NCI-H2196 (cell line): ENCODE data around the gene RAB3B.

Experiments used
- DNase-seq: peaks from one replicate; lab custom pipeline; 2025; ENCODE audit not compliant: unreplicated experiment; lab: John Stamatoyannopoulos, UW

Gene RAB3B

DNA sequence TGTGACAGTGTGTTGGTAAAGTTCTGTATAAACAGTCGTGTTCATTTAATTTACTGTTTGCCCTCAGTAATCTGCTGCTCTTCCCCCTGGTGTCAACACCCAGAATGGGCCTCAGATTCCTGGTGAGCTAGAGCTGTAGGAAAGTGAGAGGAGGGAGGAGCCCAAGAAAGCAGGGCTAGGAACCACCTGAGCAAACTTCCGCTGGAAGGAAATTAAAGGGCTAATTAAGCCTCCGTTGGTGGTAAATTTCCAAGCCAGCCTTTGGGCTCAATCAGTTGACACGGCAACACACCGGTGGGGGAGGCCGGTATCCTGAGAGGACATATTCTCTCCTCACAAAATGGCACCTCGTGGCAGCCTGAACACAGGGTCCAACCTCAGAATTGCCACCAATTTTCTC lies 32.9 kb downstream of the RAB3B start:
- DNase-seq = no peak

DNA sequence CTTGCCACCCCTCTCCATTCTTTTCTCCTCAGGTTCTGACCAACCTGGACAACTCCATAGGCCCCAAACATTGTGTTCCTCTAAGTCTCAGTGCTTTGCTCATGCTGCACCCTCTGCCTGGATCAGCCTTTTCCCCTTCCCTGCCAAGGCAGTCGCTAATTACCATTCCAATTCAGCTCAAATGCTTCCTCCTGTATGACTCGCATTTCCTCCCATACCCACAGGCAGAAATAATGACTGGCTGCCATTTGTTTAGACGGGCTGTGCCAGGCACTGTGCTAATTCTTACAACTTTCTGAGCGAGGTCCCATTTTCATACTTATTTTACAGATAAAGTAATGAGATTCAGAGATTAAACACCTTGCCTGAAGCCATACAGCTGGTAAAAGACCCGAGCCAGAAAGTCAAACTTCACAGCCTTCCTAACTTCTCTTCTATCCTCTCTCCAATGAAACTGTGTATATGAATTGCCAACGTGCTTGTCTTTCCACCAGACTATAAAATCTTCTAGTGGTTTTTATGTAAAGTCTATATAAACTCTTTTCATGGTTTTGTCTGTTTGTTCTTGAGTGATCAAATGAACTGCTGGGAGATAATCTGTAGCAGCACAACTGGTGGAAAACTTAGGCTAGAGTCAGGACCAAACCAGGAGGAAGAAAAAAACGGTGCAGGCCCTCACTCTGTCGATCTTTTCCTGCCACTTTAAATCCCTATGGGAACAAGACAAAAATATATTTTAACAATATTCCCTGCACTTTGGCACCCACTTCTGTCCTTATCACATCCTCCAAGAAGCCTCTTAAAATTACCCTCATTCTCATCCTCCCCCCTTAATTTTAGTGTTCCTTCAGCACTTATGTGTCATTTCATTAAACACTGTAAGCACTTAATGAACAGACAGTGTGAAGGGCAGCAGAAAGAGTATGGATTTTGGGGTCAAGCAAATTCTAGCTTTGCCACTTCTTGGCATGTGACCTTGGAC lies 33.7 kb downstream of the RAB3B start:
- DNase-seq = no peak

DNA sequence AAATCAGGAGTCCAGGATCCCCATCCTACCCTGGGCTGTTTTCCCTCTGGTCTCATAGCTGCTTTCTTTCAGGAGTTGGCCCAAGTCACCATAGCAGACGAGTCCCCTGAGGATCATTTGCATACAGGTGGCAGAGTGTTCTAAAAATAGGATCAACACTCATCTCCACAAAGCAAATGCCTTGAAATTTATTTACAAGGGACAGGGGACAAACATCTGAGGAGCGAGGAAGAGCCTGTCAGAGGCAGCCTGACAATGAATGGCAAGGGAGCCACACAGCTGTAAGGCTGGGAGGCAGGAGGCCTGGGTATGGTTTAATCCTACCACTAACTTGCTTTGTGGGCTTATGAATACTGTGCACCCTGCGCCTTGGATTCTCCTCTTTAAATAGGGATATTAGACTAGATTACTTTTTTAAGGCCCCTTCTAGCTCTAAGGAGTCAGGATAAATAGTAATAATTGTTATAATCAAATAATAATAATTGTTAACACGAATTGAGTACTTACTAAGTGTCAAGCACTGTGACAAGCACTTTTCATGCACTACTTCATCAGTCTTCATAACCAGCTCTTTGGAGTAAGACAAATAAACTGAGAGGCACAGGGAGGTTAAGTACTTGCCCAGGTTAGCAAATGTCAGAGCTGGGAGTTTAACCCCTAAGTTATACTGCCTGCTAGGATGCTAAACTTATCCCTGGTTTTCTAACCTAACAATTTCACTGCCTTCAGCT lies 34.5 kb downstream of the RAB3B start:
- DNase-seq = peak; percentile 59

DNA sequence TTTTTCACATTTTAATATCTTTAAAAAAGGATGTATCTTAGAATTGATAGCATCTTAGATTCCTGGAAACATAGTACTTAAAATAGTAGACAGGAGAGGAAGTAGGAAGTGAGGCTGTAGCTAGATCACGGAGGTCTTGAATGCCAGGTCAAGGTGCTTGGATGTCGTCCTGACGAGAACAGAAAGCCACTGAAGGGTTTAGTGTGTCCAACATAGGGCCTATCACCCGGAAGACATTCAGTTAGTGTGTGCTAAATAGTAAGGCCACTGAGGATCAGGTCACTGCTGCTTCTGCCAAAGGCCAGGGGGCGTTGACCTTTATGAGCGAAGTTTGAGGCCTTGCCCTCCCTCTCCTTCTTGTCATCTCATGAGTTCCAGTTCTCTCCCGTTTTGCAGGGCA lies 35.7 kb downstream of the RAB3B start:
- no peak for DNase-seq

DNA sequence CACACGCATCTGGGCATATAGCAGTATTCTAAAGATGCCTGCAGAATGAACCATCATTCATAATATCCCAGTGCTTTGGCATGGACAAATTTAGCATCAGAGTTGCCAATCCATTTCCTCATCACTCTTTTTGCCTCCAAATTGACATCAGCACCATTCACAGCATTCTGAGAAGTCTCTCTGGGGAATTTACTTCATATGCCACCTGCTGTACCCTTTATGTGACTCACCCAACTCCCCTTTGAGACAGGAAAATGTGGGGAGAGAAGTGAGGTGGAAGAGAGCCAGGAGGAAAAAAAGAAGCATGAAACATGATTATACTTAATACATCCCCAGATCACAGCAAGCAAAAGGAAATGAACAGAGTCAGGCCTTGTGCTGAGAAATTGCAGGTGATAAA lies 37.4 kb downstream of the RAB3B start:
- no peak for DNase-seq

DNA sequence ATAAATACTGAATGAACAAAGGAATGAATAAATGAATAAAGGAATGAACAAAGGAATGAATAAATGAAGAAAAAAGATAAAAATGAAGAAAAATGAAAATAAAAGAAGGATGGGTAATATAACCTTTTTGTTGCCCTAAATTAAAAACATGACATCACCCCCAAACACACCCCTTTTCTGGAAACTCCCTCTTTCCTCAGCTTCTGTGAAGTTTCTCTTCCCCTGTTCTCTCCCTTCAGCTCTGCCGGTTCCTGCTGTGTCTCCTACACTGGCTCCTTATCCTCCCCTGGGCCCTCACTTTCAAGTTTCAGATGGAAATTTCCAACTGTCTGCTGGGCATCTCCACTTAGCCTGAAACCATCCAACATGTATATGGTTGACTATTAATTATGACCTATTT lies 37.9 kb downstream of the RAB3B start:
- DNase-seq = no peak

DNA sequence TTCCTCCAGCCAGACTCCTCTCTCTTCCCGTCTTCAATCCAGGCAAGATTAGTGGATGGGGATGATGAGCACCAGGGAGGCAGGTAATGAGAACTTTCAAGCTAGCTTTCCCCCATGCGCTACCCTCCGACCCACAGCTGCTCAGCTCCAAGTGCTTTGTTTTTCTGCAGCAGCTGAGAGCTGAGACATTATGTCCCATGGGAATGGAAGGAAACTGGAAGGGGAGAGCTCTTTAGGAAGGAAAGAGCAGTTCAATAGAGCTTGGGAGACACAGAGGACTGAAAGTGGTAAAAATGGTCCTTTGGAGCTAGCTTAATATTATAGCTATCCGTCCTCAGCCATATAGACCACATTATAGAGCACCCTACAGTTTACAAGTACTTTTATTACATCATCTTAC lies 39.8 kb downstream of the RAB3B start:
- DNase-seq = no peak

DNA sequence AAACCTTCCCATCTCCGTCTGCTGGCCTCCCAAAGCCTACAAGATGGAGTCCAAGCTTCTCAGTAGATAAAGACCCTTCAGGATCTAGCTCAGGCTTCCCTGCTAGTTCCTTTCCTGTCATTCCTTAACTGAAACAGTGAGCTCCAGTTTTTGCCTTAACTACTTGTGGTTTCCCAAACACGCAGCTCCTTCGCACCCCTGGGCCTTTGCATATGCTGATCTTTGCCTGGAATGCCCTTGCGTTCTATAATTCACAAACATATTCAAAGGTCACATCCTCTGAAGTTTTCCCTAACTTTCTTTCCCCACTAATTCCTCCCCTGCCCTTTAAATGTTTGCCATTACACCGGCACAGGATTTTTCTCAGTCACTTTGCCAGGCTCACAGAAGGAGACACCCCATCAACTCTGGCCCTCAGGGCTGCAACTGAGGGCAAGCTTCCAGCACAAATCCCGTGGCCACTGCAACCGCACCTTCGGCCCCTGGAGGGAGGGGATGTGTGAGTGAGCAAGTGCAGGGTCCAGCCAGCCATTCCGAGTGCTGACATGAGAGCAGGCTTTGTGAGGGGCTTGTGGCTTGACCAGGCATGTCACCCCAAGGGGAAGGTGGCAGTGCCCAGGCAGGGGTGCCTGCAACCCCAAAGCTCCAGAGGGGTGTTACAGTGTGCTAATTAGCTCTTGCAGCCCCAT lies 41.3 kb downstream of the RAB3B start:
- DNase-seq = no peak

DNA sequence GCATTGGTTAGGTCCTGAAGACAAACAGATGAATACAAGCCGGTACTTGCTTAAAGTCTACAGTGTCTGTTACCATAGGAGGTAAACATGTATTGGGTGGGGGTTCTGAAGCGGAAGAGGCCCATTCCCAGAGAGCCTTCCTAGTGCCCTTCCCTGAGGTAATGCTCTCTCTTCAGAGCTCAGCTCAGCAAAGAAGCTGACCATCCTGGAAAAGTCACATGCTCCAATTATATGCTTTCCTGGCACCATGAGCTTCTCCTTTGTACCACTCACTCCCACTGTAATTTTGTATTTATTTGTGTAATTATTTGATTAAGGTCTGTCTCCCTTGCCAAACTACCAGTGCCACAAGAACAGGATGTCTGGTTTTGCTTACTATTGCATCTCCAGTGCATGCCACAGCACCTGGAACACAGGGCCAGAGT lies 42.0 kb downstream of the RAB3B start:
- DNase-seq = peak; percentile 52

DNA sequence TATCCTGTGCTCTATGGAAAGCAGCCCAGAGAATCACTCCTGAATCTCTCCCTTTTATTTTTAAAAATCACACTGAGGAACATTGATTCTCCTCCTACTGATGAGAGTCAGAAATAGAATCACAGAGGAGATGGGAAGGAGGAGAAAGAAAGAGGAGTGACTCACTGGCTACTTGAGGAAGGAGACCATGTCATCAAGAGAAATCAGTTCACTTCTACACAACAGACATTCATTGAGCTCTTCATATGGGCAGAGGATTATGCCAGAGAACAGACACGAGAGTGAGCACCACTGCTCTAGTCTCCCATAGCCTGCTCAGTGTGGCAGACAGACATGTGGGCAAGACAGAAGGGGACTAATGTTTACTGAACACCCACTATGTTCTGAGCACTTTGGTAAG lies 44.2 kb downstream of the RAB3B start:
- no peak for DNase-seq

DNA sequence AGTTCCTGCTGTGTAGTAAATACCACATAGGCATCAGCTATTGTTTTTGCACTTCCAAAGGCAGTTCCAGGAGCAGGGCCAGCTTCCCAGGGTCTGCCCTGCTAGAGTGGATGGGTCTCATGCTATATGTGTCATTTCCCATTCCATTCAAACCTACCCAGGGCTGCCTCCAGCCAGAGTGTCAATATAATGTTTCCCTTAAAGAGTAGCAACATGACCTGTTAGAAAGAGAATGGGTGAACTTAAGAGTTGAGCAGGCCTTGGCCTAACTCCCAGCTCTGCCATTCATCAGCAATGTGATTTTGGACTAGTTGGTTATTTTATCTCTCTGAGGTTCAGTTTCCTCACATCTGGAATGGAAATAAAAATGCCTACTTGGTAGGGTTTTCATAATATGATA lies 44.9 kb downstream of the RAB3B start:
- DNase-seq = no peak

DNA sequence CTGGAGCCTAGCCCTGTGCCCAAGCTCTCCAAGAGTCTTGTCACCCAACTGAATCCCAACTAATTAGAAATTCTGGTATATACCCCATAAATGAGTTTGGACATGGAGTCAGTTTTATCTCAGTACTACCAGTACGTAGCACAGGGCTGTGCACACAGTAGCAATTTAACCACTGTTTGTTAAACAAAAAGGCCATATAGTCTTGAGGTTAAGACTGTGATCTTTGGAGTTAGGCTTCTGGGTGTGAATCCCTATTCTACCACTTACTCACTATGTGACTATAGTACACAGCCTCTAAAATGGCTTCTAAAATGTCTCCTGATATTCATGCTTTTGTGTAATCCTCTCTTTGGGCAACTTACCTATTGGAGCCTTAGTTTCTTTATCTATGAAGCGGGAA lies 48.2 kb downstream of the RAB3B start:
- DNase-seq = no peak

DNA sequence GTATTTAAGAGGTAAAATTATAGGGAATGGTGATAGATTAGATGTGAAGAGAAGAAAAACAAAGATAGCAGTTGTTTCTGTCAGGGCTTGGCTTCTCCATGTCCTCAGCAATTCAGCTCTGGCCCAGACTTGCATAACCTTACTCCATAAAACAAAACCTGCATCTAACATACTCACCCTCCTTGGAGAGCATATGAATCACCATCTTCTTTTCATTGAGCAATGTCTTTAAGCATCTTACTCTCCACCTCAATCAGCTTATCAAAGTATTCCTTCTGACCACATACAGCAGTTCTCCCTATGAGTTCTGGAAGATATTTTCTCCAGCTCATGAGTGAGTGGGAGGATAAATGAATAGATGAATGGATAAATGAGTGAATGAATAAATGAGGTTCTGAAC lies 49.0 kb downstream of the RAB3B start:
- DNase-seq = no peak

DNA sequence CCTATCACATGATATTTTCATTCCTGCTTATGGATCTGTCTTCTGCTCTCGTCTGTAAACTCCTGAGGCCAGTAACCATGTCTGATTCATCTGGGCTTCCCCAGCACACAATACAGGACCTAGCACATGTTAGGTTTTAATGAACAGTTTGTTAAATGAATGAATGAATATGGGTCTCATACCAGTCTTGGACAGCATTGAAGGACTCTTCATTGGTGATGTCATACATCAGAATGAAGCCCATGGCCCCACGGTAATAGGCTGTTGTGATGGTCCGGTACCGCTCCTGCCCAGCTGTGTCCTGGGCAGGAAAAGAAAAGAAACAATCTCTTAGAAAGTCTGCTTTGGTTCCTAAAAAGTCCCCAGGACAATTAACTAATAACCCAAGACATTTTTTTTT lies 53.4 kb downstream of the RAB3B start:
- DNase-seq = no peak

DNA sequence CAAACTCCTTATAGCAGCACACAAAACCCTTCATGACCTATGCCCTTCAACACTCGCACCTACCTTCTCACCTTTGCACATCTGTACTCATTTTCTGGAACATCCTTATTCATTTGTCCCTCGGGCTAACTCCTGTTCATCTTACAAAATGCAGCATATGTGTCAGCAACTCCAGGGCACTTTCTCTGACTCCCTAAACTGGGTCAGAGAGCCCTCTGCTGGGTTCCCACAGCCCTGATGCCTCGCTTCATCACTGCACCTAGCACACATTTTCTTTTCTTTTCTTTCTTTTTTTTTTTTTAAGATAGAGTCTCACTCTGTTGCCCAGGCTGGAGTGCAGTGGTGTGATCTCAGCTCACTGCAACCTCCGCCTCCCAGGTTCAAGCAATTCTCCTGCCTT lies 54.0 kb downstream of the RAB3B start:
- DNase-seq = no peak

DNA sequence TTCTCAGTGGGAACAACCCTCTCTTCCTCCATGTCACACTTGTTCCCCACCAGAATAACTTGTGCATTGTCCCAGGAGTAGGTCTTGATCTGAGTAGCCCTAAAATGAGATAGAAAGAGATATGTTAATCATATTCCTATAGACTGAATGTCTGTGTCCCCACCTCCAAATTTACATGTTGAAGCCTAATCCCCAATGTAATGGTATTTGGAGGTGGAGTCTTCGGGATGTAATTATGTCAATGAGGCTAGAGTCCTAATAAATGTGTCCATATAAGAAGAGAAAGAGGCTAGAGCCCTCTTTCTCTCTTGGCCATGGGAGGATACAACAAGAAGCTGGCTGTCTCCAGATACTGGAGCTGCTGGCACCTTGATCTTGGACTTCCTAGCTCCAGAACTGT lies 57.2 kb downstream of the RAB3B start:
- DNase-seq = no peak

DNA sequence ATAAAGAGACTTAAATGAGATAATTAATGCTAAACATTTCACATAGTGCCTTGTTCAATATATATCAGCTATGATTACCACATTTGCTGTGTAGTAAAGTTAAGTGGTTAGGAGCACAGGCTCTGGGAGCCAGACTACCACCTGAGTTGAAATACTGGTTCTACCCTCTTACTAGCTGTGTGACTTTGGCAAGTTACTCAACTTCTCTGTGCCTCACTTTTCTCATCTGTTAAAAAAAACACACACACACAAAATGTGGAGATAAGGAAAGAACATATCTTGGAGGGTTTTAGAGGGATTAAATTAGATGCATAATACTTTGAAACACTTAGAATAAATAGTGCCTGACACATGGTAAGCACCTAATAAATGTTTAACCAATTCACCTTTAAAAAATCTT lies 60.2 kb downstream of the RAB3B start:
- DNase-seq = no peak

DNA sequence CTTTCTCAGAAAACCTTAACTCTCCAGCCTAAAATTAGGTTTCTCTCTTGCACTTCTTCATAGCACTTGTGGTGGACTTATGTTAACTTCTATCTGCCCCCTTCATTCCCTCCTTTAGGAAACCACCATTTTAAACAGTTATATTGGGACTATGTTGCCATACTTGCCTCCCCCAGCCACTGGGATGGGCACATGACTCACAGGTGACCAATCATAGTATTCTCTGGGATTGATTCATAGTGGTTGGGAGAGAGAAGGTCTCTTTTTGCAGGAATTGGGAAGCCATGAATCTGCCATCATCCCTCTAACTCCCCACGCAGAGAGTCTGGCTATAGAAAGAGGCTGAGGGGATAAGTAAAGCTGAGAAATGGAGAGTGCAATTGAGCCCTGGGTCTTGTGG lies 61.6 kb downstream of the RAB3B start:
- no peak for DNase-seq

DNA sequence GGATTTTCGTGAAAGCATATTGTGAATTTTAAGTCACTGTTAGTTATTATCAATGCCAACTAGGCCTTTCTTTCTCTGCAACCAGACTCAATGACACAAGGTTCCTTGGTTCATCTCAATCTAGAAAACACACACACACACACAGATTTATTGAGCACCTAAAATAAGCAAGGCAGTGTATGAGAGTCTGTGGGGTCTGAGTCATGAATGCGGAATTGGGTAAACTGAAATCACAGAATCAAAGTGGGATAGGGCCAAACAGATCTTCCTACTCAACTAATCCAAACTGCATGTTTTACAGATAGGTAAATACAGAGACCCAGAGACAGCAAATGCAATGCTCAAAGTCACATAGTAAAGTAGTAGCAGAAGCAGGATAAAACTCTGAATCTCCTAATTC lies 63.5 kb downstream of the RAB3B start:
- DNase-seq = no peak

DNA sequence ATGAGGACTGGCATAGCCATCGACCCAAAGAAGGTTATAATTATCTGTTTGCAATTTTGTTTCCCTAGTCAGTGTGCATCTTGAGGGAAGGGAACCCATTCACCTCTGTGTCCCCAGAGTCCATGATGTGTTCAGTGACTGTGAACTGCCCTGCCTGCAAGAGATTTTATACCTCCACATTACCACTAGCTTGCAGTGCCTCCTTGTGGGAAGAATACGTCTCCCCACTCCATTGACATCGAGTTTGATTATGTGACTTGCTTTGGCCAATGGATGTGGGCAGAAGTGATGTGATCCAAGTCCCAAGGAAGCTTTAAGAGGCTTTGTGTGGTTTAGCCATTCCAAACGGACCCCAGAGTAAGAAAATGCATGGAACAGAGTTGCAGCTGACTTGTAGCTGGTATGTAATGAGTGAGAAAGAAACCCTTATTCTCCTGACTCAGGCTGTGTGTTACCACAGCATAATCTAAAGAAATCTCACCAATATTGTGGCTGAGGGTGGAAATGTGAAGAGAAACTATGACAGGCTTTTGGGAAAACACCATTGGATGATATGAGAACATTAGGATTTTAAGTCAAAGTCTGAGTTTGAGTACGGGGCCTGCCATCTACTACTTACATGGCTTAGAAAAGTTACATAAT lies 64.2 kb downstream of the RAB3B start:
- DNase-seq = no peak

DNA sequence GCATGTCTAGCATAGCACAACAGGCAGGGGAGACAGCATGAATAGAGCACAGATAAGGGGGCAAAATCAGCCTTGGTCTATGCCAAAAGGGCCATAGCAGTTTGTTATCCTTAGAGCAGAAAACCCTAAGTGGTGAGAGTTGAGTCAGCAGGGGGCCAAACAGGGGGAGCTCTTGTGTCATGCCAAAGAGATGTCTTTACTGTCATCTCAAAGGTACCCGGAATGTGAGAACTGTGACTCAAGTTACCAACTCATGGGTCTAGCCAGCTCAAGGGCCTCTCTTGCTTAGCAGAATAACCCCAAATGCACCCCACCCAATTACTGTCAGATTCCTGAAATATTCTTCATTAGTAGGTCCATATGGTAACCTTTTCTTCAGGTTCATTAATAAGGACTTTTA lies 66.0 kb downstream of the RAB3B start:
- DNase-seq = no peak
